HCT116 (cell line): ENCODE measurements around the gene HNF4A. TPM values are rescaled to one million over a fixed set of nuclear protein-coding genes. Genes with fewer than 3 reads are reported as not detected.
"Not testable (repeated sequence)": the region's sequence is repeated elsewhere in the genome, so short reads cannot be mapped to it uniquely, and the experiment has no call there.

Experiments
- ATAC-seq: fragments of 200-7000 bp; cut with Tn5 transposase; 2 replicates; pipeline ENCODE4 v1.9.1; 2020; ENCODE audit warnings: mild to moderate bottlenecking, moderate library complexity
- BruUV-seq: library from RNA; stranded (reverse); fragments of 400-500 nt; replicated peaks from 2 replicates; lab custom pipeline; 2021; lab: Mats Ljungman, UMichigan
- CTCF ChIA-PET: fragments of 300-600 bp; sonication (Branson Sonifier 250); formaldehyde crosslinking; loops from one replicate; lab custom pipeline; 2021; ENCODE audit warnings: antibody characterized with exemption; lab: Charles Lee
- POLR2A ChIA-PET: fragments of 300-600, 350-600 bp; sonication (Branson Sonifier 250); formaldehyde crosslinking; loops from one replicate; lab custom pipeline; 2021; ENCODE audit warnings: antibody characterized with exemption; lab: Charles Lee
- RAD21 ChIA-PET, 2 experiments: fragments of 300-600 bp; sonication (Branson Sonifier 250); formaldehyde crosslinking; loops; one replicate each; lab custom pipeline; 2023; ENCODE audit warnings: low total read pairs in 2 of 2; ENCODE audit not compliant: uncharacterized antibody in 2 of 2, unreplicated experiment in 2 of 2, low non-redundant PET in 1 of 2; lab: Charles Lee
- DNase-seq: peaks from one replicate; pipeline ENCODE4 v3.0.0-alpha.2; 2010; ENCODE audit warnings: low read depth, low spot score
- H2AFZ ChIP-seq: fragments of 200-600 bp; shearing (Covaris generic), sonication (generic); 2 replicates; pipeline ENCODE4 v1.6.1; 2017; ENCODE audit warnings: low read depth, mixed run types, mixed read lengths, antibody characterized with exemption, low read length; ENCODE audit not compliant: poor library complexity, severe bottlenecking
- H3K27ac ChIP-seq: 2 replicates; pipeline ENCODE4 v1.5.1; 2012; ENCODE audit warnings: low read depth, low read length
- H3K27me3 ChIP-seq: fragments of 200-600 bp; sonication (generic); 2 replicates; pipeline ENCODE4 v1.6.1; 2016; ENCODE audit warnings: mixed run types, low read length, mixed read lengths; ENCODE audit not compliant: insufficient read depth
- H3K36me3 ChIP-seq, 2 experiments: fragments of 200-500 bp in 1 of 2; fragments of 200-600 bp in 1 of 2; sonication (Bioruptor generic) in 1 of 2; sonication (generic) in 1 of 2; 2 replicates each; pipeline versions ENCODE4 v1.5.1 to v1.6.1; 2014 to 2016; ENCODE audit warnings: low read length in 2 of 2, inconsistent platforms in 1 of 2, mixed read lengths in 1 of 2, mixed run types in 1 of 2; ENCODE audit not compliant: insufficient read depth in 2 of 2, control insufficient read depth in 1 of 2
- H3K4me1 ChIP-seq, 2 experiments: fragments of 200-600 bp in 1 of 2; sonication (generic) in 1 of 2; 2 replicates each; pipeline versions ENCODE4 v1.5.1 to v1.6.1; 2012 to 2017; ENCODE audit warnings: low read length in 2 of 2, inconsistent platforms in 1 of 2, mild to moderate bottlenecking in 1 of 2, mixed read lengths in 1 of 2, mixed run types in 1 of 2, moderate library complexity in 1 of 2; ENCODE audit not compliant: insufficient read depth in 2 of 2, control insufficient read depth in 1 of 2
- H3K4me2 ChIP-seq: fragments of 200-600 bp; sonication (generic); 2 replicates; pipeline ENCODE4 v1.6.1; 2017; ENCODE audit warnings: mixed run types, low read length, mixed read lengths
- H3K4me3 ChIP-seq, 2 experiments: fragments of 200-600 bp in 1 of 2; sonication (generic) in 1 of 2; replicated peaks in 1 of 2; 2 replicates each; pipeline ENCODE4 v1.5.1; 2011 to 2016; ENCODE audit warnings: low read length in 2 of 2, control low read depth in 1 of 2, low read depth in 1 of 2, mild to moderate bottlenecking in 1 of 2, mixed read lengths in 1 of 2, mixed run types in 1 of 2
- H3K79me2 ChIP-seq: fragments of 200-600 bp; sonication (generic); 2 replicates; pipeline ENCODE4 v1.6.1; 2017; ENCODE audit warnings: mild to moderate bottlenecking, mixed run types, low read length, moderate library complexity, mixed read lengths; ENCODE audit not compliant: insufficient read depth
- H3K9ac ChIP-seq: fragments of 200-600 bp; sonication (generic); 2 replicates; pipeline ENCODE4 v1.6.1; 2016; ENCODE audit warnings: low read length, mixed read lengths
- H3K9me2 ChIP-seq: fragments of 200-600 bp; sonication (generic), shearing (Covaris generic); 2 replicates; pipeline ENCODE4 v1.6.1; 2017; ENCODE audit warnings: mixed run types, mild to moderate bottlenecking, moderate library complexity; ENCODE audit not compliant: insufficient read depth
- H3K9me3 ChIP-seq, 2 experiments: fragments of 200-500 bp in 1 of 2; fragments of 200-600 bp in 1 of 2; sonication (Bioruptor generic) in 1 of 2; sonication (generic) in 1 of 2; 2 replicates each; pipeline ENCODE4 v1.6.1; 2014 to 2017; ENCODE audit warnings: low read length in 2 of 2, mixed read lengths in 2 of 2, inconsistent platforms in 1 of 2, low read depth in 1 of 2, mild to moderate bottlenecking in 1 of 2, mixed run types in 1 of 2, moderate library complexity in 1 of 2; ENCODE audit not compliant: control insufficient read depth in 1 of 2, insufficient read depth in 1 of 2
- H4K20me1 ChIP-seq: fragments of 200-600 bp; sonication (generic), shearing (Covaris generic); 2 replicates; pipeline ENCODE4 v1.6.1; 2017; ENCODE audit warnings: mixed run types, mild to moderate bottlenecking, moderate library complexity; ENCODE audit not compliant: insufficient read depth
- CBX3 ChIP-seq: IDR thresholded peaks from 2 replicates; pipeline ENCODE4 v1.6.1; 2012; ENCODE audit warnings: low read depth
- CEBPB ChIP-seq: IDR thresholded peaks from 2 replicates; pipeline ENCODE4 v1.6.1; 2012; ENCODE audit warnings: low read depth
- CTCF ChIP-seq, 3 experiments: fragments of 200-600 bp in 1 of 3; sonication (generic) in 1 of 3; IDR thresholded peaks in 2 of 3; conservative IDR thresholded peaks in 1 of 3; 2 replicates each; pipeline ENCODE4 v1.5.1; 2012 to 2017; ENCODE audit warnings: low read depth in 2 of 3, low read length in 2 of 3, antibody characterized with exemption in 1 of 3, borderline replicate concordance in 1 of 3, control low read depth in 1 of 3, mild to moderate bottlenecking in 1 of 3, mixed read lengths in 1 of 3, mixed run types in 1 of 3, moderate library complexity in 1 of 3; ENCODE audit not compliant: insufficient read depth in 1 of 3
- EGR1 ChIP-seq: IDR thresholded peaks from 2 replicates; pipeline ENCODE4 v1.6.1; 2012; ENCODE audit warnings: low read depth
- EZH2 ChIP-seq: fragments of 200-600 bp; sonication (generic); IDR thresholded peaks from 2 replicates; pipeline ENCODE4 v1.6.1; 2017; ENCODE audit warnings: antibody characterized with exemption, mixed run types
- EZH2phosphoT487 ChIP-seq: fragments of 200-600 bp; IDR thresholded peaks from 2 replicates; pipeline ENCODE4 v1.6.1; 2018; ENCODE audit warnings: antibody characterized with exemption, borderline replicate concordance
- FOSL1 ChIP-seq: IDR thresholded peaks from 2 replicates; pipeline ENCODE4 v1.6.1; 2012; ENCODE audit warnings: low read depth
- JUND ChIP-seq: IDR thresholded peaks from 2 replicates; pipeline ENCODE4 v1.6.1; 2012
- POLR2A ChIP-seq: IDR thresholded peaks from 2 replicates; pipeline ENCODE4 v1.7.0; 2011; ENCODE audit warnings: borderline replicate concordance; ENCODE audit not compliant: insufficient read depth, insufficient read length; ENCODE audit errors: extremely low read depth
- RAD21 ChIP-seq: IDR thresholded peaks from 2 replicates; pipeline ENCODE4 v1.6.1; 2012; ENCODE audit warnings: low read depth, mild to moderate bottlenecking
- SIN3A ChIP-seq: IDR thresholded peaks from 2 replicates; pipeline ENCODE4 v1.6.1; 2012; ENCODE audit warnings: low read depth
- YY1 ChIP-seq: IDR thresholded peaks from 2 replicates; pipeline ENCODE4 v1.6.1; 2011; ENCODE audit warnings: low read length, low read depth, moderate library complexity, mild to moderate bottlenecking; ENCODE audit not compliant: insufficient replicate concordance; ENCODE audit errors: extremely low read depth
- ZBTB33 ChIP-seq: IDR thresholded peaks from 2 replicates; pipeline ENCODE4 v1.6.1; 2011; ENCODE audit warnings: mild to moderate bottlenecking, low read length, moderate library complexity; ENCODE audit not compliant: insufficient replicate concordance; ENCODE audit errors: extremely low read depth
- ZNF274 ChIP-seq: fragments of 200-500 bp; sonication (Bioruptor generic); IDR thresholded peaks from 2 replicates; pipeline ENCODE4 v1.6.1; 2014; ENCODE audit warnings: mild to moderate bottlenecking, low read depth, low read length, inconsistent platforms
- intact Hi-C: fragments of 100-400 bp; cut with micrococcal nuclease; formaldehyde crosslinking; loops from 2 replicates; pipeline ENCODE4 v1.10.0; 2022
- total RNA-seq: library from RNA; stranded (reverse); gene quantifications from one replicate; pipeline ENCODE4 v1.2.1, GENCODE V29; 2021; ENCODE audit not compliant: unreplicated experiment

The HNF4A gene
- total RNA-seq, 1 experiment from 2014 or later = 7.4 TPM

- RAD21 ChIA-PET = interaction anchor here (1.1 to 1.4 kb wide), 2 partner anchors 254 kb away, joined by 3 read pairs; no protein-coding TSS in a partner anchor
- no peak for DNase-seq
- peaks cover 3 to 11% of the 10 kb centered on the region in 2 experiments; a peak in 2 of 4 replicates for H3K4me1 ChIP-seq
- H3K36me3 ChIP-seq = no peaks in the 10 kb centered on the region
- no peak overlapping the region for H3K9ac ChIP-seq
- H3K27me3 ChIP-seq = no peaks in the 10 kb centered on the region
- H3K4me3 ChIP-seq = no peak overlapping the region
- TF ChIP-seq POLR2A (no peak), JUND (no peak), EGR1 (no peak), ZBTB33 (no peak), ZNF274 (no peak), SIN3A (no peak), RAD21 (peak; percentile 68), EZH2 (no peak), CEBPB (no peak), CTCF (IDR thresholded peaks at IDR 0.05 in 2 of 3, conservative IDR thresholded peaks at IDR 0.05 in 1 of 3; ENCODE audit: borderline replicate concordance in 1 of 3, insufficient read depth in 1 of 3, low read depth in 2 of 3, low read length in 2 of 3) (peak; percentile 32 to 40 (median 36); a peak in 3 of 6 replicates), EZH2phosphoT487 (no peak), FOSL1 (no peak), YY1 (no peak), CBX3 (no peak)
- TF ChIP-seq, all 23 proteins: peak for 2
- Histone ChIP-seq H4K20me1 (no peaks in the 10 kb centered on the region), H3K4me2 (no peak overlapping the region), H3K79me2 (peaks cover 7% of the 10 kb centered on the region; the same call in 1 of the 2 replicates), H3K9me3 (no peaks in the 10 kb centered on the region), H3K27ac (no peak overlapping the region), H2AFZ (no peak overlapping the region), H3K9me2 (no peaks in the 10 kb centered on the region)
- ATAC-seq = no peak
- intact Hi-C loops = no loop called here
- CTCF ChIA-PET = interaction anchor here (0.7 to 2.7 kb wide), 6 partner anchors 83 to 362 kb away, joined by 3 to 22 read pairs (median 4); no protein-coding TSS in a partner anchor
- POLR2A ChIA-PET = interaction anchor here (1.3 kb wide), 1 partner anchor 254 kb away, joined by 3 read pairs; no protein-coding TSS in a partner anchor
- BruUV-seq = no TSS peak
Observed at GRCh38 chr20:44471481-44471882, 116.0 kb downstream of the HNF4A start.

- H3K4me2 ChIP-seq, intact Hi-C loops, H3K9ac ChIP-seq, H3K9me2 ChIP-seq, H3K36me3 ChIP-seq, H2AFZ ChIP-seq, DNase-seq, BruUV-seq, H3K27ac ChIP-seq, ATAC-seq, POLR2A ChIA-PET, H3K4me3 ChIP-seq, H3K9me3 ChIP-seq, H4K20me1 ChIP-seq, H3K27me3 ChIP-seq: not testable (repeated sequence)
- peaks cover 3 to 19% of the 10 kb centered on the region in 2 experiments; a peak in 2 of 4 replicates for H3K4me1 ChIP-seq
- CTCF ChIA-PET = interaction anchor here (2.7 kb wide), 1 partner anchor 255 kb away, joined by 22 read pairs; no protein-coding TSS in a partner anchor
- RAD21 ChIA-PET = interaction anchor here in 1 of 2 experiments (1.4 kb wide), 1 partner anchor 255 kb away, joined by 3 read pairs; no protein-coding TSS in a partner anchor
- peaks cover 13% of the 10 kb centered on the region; the same call in 1 of the 2 replicates for H3K79me2 ChIP-seq
Observed at GRCh38 chr20:44472283-44472682, 116.8 kb downstream of the HNF4A start.
